Renal cortex interstitium (tissue), 11 donors: Measurements from ENCODE around the gene HELQ. TPM values are rescaled to one million over a fixed set of nuclear protein-coding genes. Genes with fewer than 3 reads are reported as not detected.

Source experiments
- DNase-seq, 11 donors: peaks; one replicate each; pipeline ENCODE4 v3.0.0-alpha.2; 2013; ENCODE audit warnings: low read depth in 9 of 11, low spot score in 4 of 11; ENCODE audit errors: extremely low read depth in 1 of 11
- polyA plus RNA-seq, 3 donors: library from polyadenylated mRNA; unstranded; fragments of 120-200 nt; gene quantifications; one replicate each; pipeline ENCODE4 v1.2.1, GENCODE V29; 2013; ENCODE audit not compliant: insufficient read length in 3 of 3

Gene HELQ
- polyA plus RNA-seq, 3 donors, result 14.6 to 18.0 (median 15.9) TPM

GRCh38 chr4:83387476-83388312 lies 67.9 kb downstream of the HELQ start:
- DNase-seq, result no peak

- no peak for DNase-seq
These were observed 68.6 kb downstream of the HELQ start for GRCh38 chr4:83387012-83387411.

GRCh38 chr4:83382850-83383249 lies 72.8 kb downstream of the HELQ start:
- no peak for DNase-seq

- DNase-seq, result no peak
These were observed 74.5 kb downstream of the HELQ start for GRCh38 chr4:83381173-83381572.

- no peak for DNase-seq
These were observed 77.2 kb downstream of the HELQ start for GRCh38 chr4:83378419-83378818.

- no peak for DNase-seq
These were observed 82.7 kb downstream of the HELQ start for GRCh38 chr4:83372931-83373330.

GRCh38 chr4:83371936-83372335 lies 83.7 kb downstream of the HELQ start:
- no peak for DNase-seq

- DNase-seq, result no peak
These were observed 84.4 kb downstream of the HELQ start for GRCh38 chr4:83371235-83371634.

GRCh38 chr4:83370640-83370906 lies 85.0 kb downstream of the HELQ start:
- DNase-seq, result no peak

- DNase-seq, result no peak
These were observed 85.6 kb downstream of the HELQ start for GRCh38 chr4:83369831-83370639.

- DNase-seq, result no peak
These were observed 91.3 kb downstream of the HELQ start for GRCh38 chr4:83364312-83364711.

GRCh38 chr4:83362492-83363329 lies 92.9 kb downstream of the HELQ start:
- DNase-seq, result peak in 4 of 11 donors; percentile 20 to 37 (median 24)

- no peak for DNase-seq
These were observed 94.1 kb downstream of the HELQ start for GRCh38 chr4:83361416-83362103.

GRCh38 chr4:83360018-83360417 lies 95.6 kb downstream of the HELQ start:
- no peak for DNase-seq

GRCh38 chr4:83358410-83358809 lies 97.2 kb downstream of the HELQ start:
- DNase-seq, result no peak
